ENCODE measurements around the gene CRYBG1. TPM values are rescaled to one million over a fixed set of nuclear protein-coding genes. Genes with fewer than 3 reads are reported as not detected.
"Not testable (repeated sequence)": the region's sequence is repeated elsewhere in the genome, so short reads cannot be mapped to it uniquely, and the experiment has no call there.

The CRYBG1 gene
- total RNA-seq, 1 experiment from 2014 or later = 81.6 TPM

GRCh38 chr6:106553440-106553839 lies 192.9 kb downstream of the CRYBG1 start:
- DNase-seq (ENCODE audit: low read depth) = no peak

GRCh38 chr6:106555767-106556166 lies 195.2 kb downstream of the CRYBG1 start:
- DNase-seq (ENCODE audit: low read depth) = no peak

GRCh38 chr6:106556368-106556960 lies 195.9 kb downstream of the CRYBG1 start:
- DNase-seq (ENCODE audit: low read depth) = peak; percentile 28

- DNase-seq (ENCODE audit: low read depth) = no peak
Measured at GRCh38 chr6:106557837-106558236, 197.3 kb downstream of the CRYBG1 start.

GRCh38 chr6:106558364-106558763 lies 197.8 kb downstream of the CRYBG1 start:
- DNase-seq (ENCODE audit: low read depth) = no peak

GRCh38 chr6:106559659-106560058 lies 199.1 kb downstream of the CRYBG1 start:
- not testable (repeated sequence) for DNase-seq (ENCODE audit: low read depth)

GRCh38 chr6:106560996-106561685 lies 200.6 kb downstream of the CRYBG1 start:
- peak; percentile 73 for DNase-seq (ENCODE audit: low read depth)

- DNase-seq (ENCODE audit: low read depth) = no peak
Measured at GRCh38 chr6:106561686-106562405, 201.3 kb downstream of the CRYBG1 start.

- no peak for DNase-seq (ENCODE audit: low read depth)
Measured at GRCh38 chr6:106563614-106564013, 203.1 kb downstream of the CRYBG1 start.

- DNase-seq (ENCODE audit: low read depth) = no peak
Measured at GRCh38 chr6:106564476-106564875, 204.0 kb downstream of the CRYBG1 start.

GRCh38 chr6:106568530-106568929 lies 208.0 kb downstream of the CRYBG1 start:
- DNase-seq (ENCODE audit: low read depth) = no peak

- no peak for DNase-seq (ENCODE audit: low read depth)
Measured at GRCh38 chr6:106569428-106569827, 208.9 kb downstream of the CRYBG1 start.

- no peak for DNase-seq (ENCODE audit: low read depth)
Measured at GRCh38 chr6:106572436-106572835, 211.9 kb downstream of the CRYBG1 start.

GRCh38 chr6:106572875-106573585 lies 212.5 kb downstream of the CRYBG1 start:
- DNase-seq (ENCODE audit: low read depth) = no peak

- DNase-seq (ENCODE audit: low read depth) = peak; percentile 89
Measured at GRCh38 chr6:106574741-106575458, 214.4 kb downstream of the CRYBG1 start.

GRCh38 chr6:106579281-106579680 lies 218.8 kb downstream of the CRYBG1 start:
- DNase-seq (ENCODE audit: low read depth) = no peak

GRCh38 chr6:106581468-106581867 lies 221.0 kb downstream of the CRYBG1 start:
- DNase-seq (ENCODE audit: low read depth) = no peak

GRCh38 chr6:106586815-106587415 lies 226.4 kb downstream of the CRYBG1 start:
- DNase-seq (ENCODE audit: low read depth) = no peak

- not testable (repeated sequence) for DNase-seq (ENCODE audit: low read depth)
Measured at GRCh38 chr6:106588937-106589336, 228.4 kb downstream of the CRYBG1 start.

- DNase-seq (ENCODE audit: low read depth) = peak; percentile 87
Measured at GRCh38 chr6:106591111-106591825, 230.8 kb downstream of the CRYBG1 start.
